Type B pancreatic cell (in vitro differentiated cells): ENCODE data around the gene SOBP. TPM values are rescaled to one million over a fixed set of nuclear protein-coding genes. Genes with fewer than 3 reads are reported as not detected.

Source experiments
- DNase-seq: peaks from one replicate; pipeline ENCODE4 v3.0.0; 2021; ENCODE audit warnings: mixed read lengths; ENCODE audit not compliant: unreplicated experiment; ENCODE audit errors: extremely low spot score
- H3K27ac Mint-ChIP-seq: 2 replicates; pipeline ENCODE4 v1.8.0; 2021; ENCODE audit warnings: mild to moderate bottlenecking, mixed read lengths
- H3K27me3 Mint-ChIP-seq: 2 replicates; pipeline ENCODE4 v1.8.0; 2021; ENCODE audit warnings: mixed read lengths
- H3K36me3 Mint-ChIP-seq: 2 replicates; pipeline ENCODE4 v1.8.0; 2021; ENCODE audit warnings: mixed read lengths
- H3K4me1 Mint-ChIP-seq: one replicate; pipeline ENCODE4 v1.8.0; 2021; ENCODE audit warnings: mixed read lengths; ENCODE audit not compliant: unreplicated experiment
- H3K4me3 Mint-ChIP-seq: 2 replicates; pipeline ENCODE4 v1.8.0; 2021; ENCODE audit warnings: mild to moderate bottlenecking, mixed read lengths
- H3K9me3 Mint-ChIP-seq: 2 replicates; pipeline ENCODE4 v1.8.0; 2021; ENCODE audit warnings: mixed read lengths
- CTCF ChIP-seq: fragments of 200-600 bp; sonication (generic); conservative IDR thresholded peaks from 2 replicates; pipeline ENCODE4 v1.5.0; 2021; ENCODE audit warnings: antibody characterized with exemption, mild to moderate bottlenecking
- total RNA-seq: library from RNA; stranded (reverse); gene quantifications from 2 replicates; pipeline ENCODE4 v1.2.1, GENCODE V29; 2021; ENCODE audit warnings: low replicate concordance

SOBP gene
- total RNA-seq, 1 donor from 2014 or later = 19.4 TPM

GRCh38 chr6:107639511-107639910 is 149.6 kb downstream of the SOBP start:
- no peaks in the 10 kb centered on the region for H3K9me3 Mint-ChIP-seq
- peaks cover 23% of the 10 kb centered on the region for H3K4me1 Mint-ChIP-seq
- H3K4me3 Mint-ChIP-seq = no peak overlapping the region
- H3K36me3 Mint-ChIP-seq = peaks cover 9% of the 10 kb centered on the region
- DNase-seq = no peak
- no peak overlapping the region for H3K27ac Mint-ChIP-seq
- no peak for TF ChIP-seq CTCF
- peaks cover 23% of the 10 kb centered on the region for H3K27me3 Mint-ChIP-seq

GRCh38 chr6:107641071-107641470 is 151.2 kb downstream of the SOBP start:
- Mint-ChIP-seq H3K36me3 (peaks cover 4% of the 10 kb centered on the region), H3K27ac (no peak overlapping the region), H3K4me1 (peaks cover 35% of the 10 kb centered on the region), H3K9me3 (no peaks in the 10 kb centered on the region), H3K4me3 (no peak overlapping the region), H3K27me3 (peaks cover 18% of the 10 kb centered on the region)
- TF ChIP-seq CTCF = no peak
- DNase-seq = no peak

- no peaks in the 10 kb centered on the region for H3K9me3 Mint-ChIP-seq
- peaks cover 13% of the 10 kb centered on the region for H3K27me3 Mint-ChIP-seq
- H3K27ac Mint-ChIP-seq = no peak overlapping the region
- H3K4me1 Mint-ChIP-seq = peaks cover 35% of the 10 kb centered on the region
- H3K4me3 Mint-ChIP-seq = no peak overlapping the region
- no peak for DNase-seq
- peaks cover 4% of the 10 kb centered on the region for H3K36me3 Mint-ChIP-seq
- no peak for TF ChIP-seq CTCF
Measured at GRCh38 chr6:107641500-107641941, 151.6 kb downstream of the SOBP start.

- Mint-ChIP-seq H3K27me3 (peaks cover 7% of the 10 kb centered on the region), H3K36me3 (peaks cover 3% of the 10 kb centered on the region), H3K9me3 (no peaks in the 10 kb centered on the region), H3K4me3 (no peak overlapping the region), H3K27ac (no peak overlapping the region), H3K4me1 (peaks cover 35% of the 10 kb centered on the region)
- no peak for TF ChIP-seq CTCF
- no peak for DNase-seq
Measured at GRCh38 chr6:107642095-107642860, 152.4 kb downstream of the SOBP start.

GRCh38 chr6:107642861-107643328 is 153.0 kb downstream of the SOBP start:
- no peak for DNase-seq
- Mint-ChIP-seq H3K36me3 (no peaks in the 10 kb centered on the region), H3K9me3 (no peaks in the 10 kb centered on the region), H3K4me1 (peaks cover 39% of the 10 kb centered on the region), H3K4me3 (no peak overlapping the region), H3K27ac (no peak overlapping the region), H3K27me3 (peaks cover 7% of the 10 kb centered on the region)
- TF ChIP-seq CTCF = no peak
